Measurements from ENCODE around the gene MAP7D2.

The MAP7D2 gene

GRCh38 chrX:19966056-19966455 is 150.7 kb downstream of the MAP7D2 start:
- DNase-seq (ENCODE audit: low spot score) = no peak

GRCh38 chrX:19964017-19964710 is 152.5 kb downstream of the MAP7D2 start:
- DNase-seq (ENCODE audit: low spot score) = no peak

- no peak for DNase-seq (ENCODE audit: low spot score)
Observed at GRCh38 chrX:19960913-19961312, 155.8 kb downstream of the MAP7D2 start.

- DNase-seq (ENCODE audit: low spot score) = no peak
Observed at GRCh38 chrX:19958552-19959486, 157.9 kb downstream of the MAP7D2 start.

DNA sequence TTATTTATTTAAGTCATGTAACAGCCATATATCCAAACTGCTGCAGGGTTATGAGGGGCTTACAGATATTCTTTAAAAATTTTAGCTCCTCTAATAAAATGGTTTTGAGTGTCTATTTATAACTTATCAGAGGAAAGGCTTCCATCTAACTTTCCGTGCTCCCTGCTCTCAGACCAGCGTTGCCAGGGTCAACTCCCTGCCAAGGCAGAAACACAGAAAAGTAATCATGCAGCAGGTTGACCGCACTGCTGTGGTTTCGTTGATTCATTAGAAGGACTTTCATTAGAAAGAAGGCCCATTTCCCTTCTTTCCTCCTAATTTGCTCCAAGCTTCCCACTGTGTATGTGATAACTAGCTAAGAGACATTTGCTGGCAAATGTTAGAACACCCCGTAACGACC is 159.8 kb downstream of the MAP7D2 start:
- no peak for DNase-seq (ENCODE audit: low spot score)
